Neural cell (in vitro differentiated cells): Measurements from ENCODE around the gene PAPPA2. TPM values are rescaled to one million over a fixed set of nuclear protein-coding genes. Genes with fewer than 3 reads are reported as not detected.

ENCODE experiments used
- H2AFZ ChIP-seq: fragments of 200-600, 300-800 bp; sonication (generic), shearing (Covaris generic); 2 replicates; pipeline ENCODE4 v1.6.0; 2014; ENCODE audit warnings: low read depth, mild to moderate bottlenecking, antibody characterized with exemption, low read length, moderate library complexity
- H3F3A ChIP-seq: fragments of 200-600 bp; shearing (Covaris generic); 2 replicates; pipeline ENCODE4 v1.6.1; 2016; ENCODE audit warnings: mild to moderate bottlenecking, moderate library complexity, mixed read lengths, antibody characterized with exemption, low read length; ENCODE audit not compliant: insufficient read depth, poor library complexity, severe bottlenecking
- H3K27ac ChIP-seq: fragments of 200-600, 300-800 bp; sonication (generic), shearing (Covaris generic); 2 replicates; pipeline ENCODE4 v1.5.1; 2014; ENCODE audit warnings: mild to moderate bottlenecking, low read length, moderate library complexity
- H3K27me3 ChIP-seq: fragments of 300-800, 200-600 bp; sonication (generic), shearing (Covaris generic); 2 replicates; pipeline ENCODE4 v1.6.0; 2014; ENCODE audit warnings: mild to moderate bottlenecking, low read depth, low read length, moderate library complexity; ENCODE audit not compliant: insufficient read depth
- H3K36me3 ChIP-seq: fragments of 300-800, 200-600 bp; sonication (generic), shearing (Covaris generic); 2 replicates; pipeline ENCODE4 v1.5.1; 2014; ENCODE audit warnings: mild to moderate bottlenecking, antibody characterized with exemption, low read length, moderate library complexity; ENCODE audit not compliant: insufficient read depth
- H3K4me2 ChIP-seq: fragments of 300-800, 200-600 bp; sonication (generic), shearing (Covaris generic); 2 replicates; pipeline ENCODE4 v1.6.0; 2014; ENCODE audit warnings: mild to moderate bottlenecking, low read length
- H3K4me3 ChIP-seq: fragments of 300-800, 200-600 bp; sonication (generic), shearing (Covaris generic); 2 replicates; pipeline ENCODE4 v1.5.1; 2014; ENCODE audit warnings: mild to moderate bottlenecking, low read length, moderate library complexity
- H3K79me2 ChIP-seq: fragments of 200-600 bp; shearing (Covaris generic); replicated peaks from 2 replicates; pipeline ENCODE4 v1.6.0; 2014; ENCODE audit warnings: mild to moderate bottlenecking, low read length, moderate library complexity; ENCODE audit not compliant: insufficient read depth
- H3K9ac ChIP-seq: fragments of 300-800, 200-600 bp; sonication (generic), shearing (Covaris generic); 2 replicates; pipeline ENCODE4 v1.6.1; 2016; ENCODE audit warnings: mild to moderate bottlenecking, low read length, mixed read lengths
- H3K9me2 ChIP-seq: fragments of 200-600 bp; shearing (Covaris generic); 2 replicates; pipeline ENCODE4 v1.6.1; 2016; ENCODE audit warnings: mild to moderate bottlenecking, low read length, mixed read lengths; ENCODE audit not compliant: insufficient read depth
- H3K9me3 ChIP-seq: fragments of 200-600, 300-800 bp; sonication (generic), shearing (Covaris generic); 2 replicates; pipeline ENCODE4 v1.6.1; 2016; ENCODE audit warnings: mild to moderate bottlenecking, mixed run types, low read length, moderate library complexity, mixed read lengths
- H4K20me1 ChIP-seq: fragments of 200-600 bp; shearing (Covaris generic); 2 replicates; pipeline ENCODE4 v1.6.1; 2016; ENCODE audit warnings: mild to moderate bottlenecking, mixed run types; ENCODE audit not compliant: insufficient read depth
- CTCF ChIP-seq: fragments of 450-650 bp; IDR thresholded peaks from 2 replicates; pipeline ENCODE4 v1.5.1; 2014; ENCODE audit warnings: antibody characterized with exemption, mild to moderate bottlenecking, moderate library complexity; ENCODE audit not compliant: poor library complexity, severe bottlenecking
- EP300 ChIP-seq: fragments of 450-650 bp; conservative IDR thresholded peaks from 2 replicates; pipeline ENCODE4 v1.6.1; 2014; ENCODE audit warnings: antibody characterized with exemption, mild to moderate bottlenecking, moderate library complexity; ENCODE audit not compliant: poor library complexity, severe bottlenecking
- EZH2 ChIP-seq: fragments of 200-600, 300-800 bp; shearing (Covaris generic), sonication (generic); IDR thresholded peaks from 2 replicates; pipeline ENCODE4 v1.6.1; 2014; ENCODE audit warnings: antibody characterized with exemption, low read length, borderline replicate concordance, mild to moderate bottlenecking; ENCODE audit not compliant: insufficient read depth, poor library complexity, severe bottlenecking
- MXI1 ChIP-seq: fragments of 450-650 bp; conservative IDR thresholded peaks from 2 replicates; pipeline ENCODE4 v1.6.1; 2014; ENCODE audit warnings: antibody characterized with exemption, mild to moderate bottlenecking; ENCODE audit not compliant: poor library complexity, severe bottlenecking
- POLR2AphosphoS5 ChIP-seq: IDR thresholded peaks from 2 replicates; pipeline ENCODE4 v1.6.1; 2012
- RAD21 ChIP-seq: fragments of 450-650 bp; conservative IDR thresholded peaks from 2 replicates; pipeline ENCODE4 v1.6.1; 2014; ENCODE audit warnings: antibody characterized with exemption, mild to moderate bottlenecking, moderate library complexity
- REST ChIP-seq: IDR thresholded peaks from 2 replicates; pipeline ENCODE4 v1.6.1; 2012; ENCODE audit warnings: borderline replicate concordance
- SMC3 ChIP-seq: fragments of 450-650 bp; conservative IDR thresholded peaks from 2 replicates; pipeline ENCODE4 v1.6.1; 2014; ENCODE audit warnings: antibody characterized with exemption, mild to moderate bottlenecking, moderate library complexity; ENCODE audit not compliant: poor library complexity
- TAF1 ChIP-seq: IDR thresholded peaks from 2 replicates; pipeline ENCODE4 v1.6.1; 2012; ENCODE audit warnings: low read depth
- polyA plus RNA-seq: library from polyadenylated mRNA; depleted of rRNA; stranded (reverse); fragments of >200 nt; gene quantifications from 2 replicates; pipeline ENCODE4 v1.2.3, GENCODE V29; 2014

The PAPPA2 gene
- polyA plus RNA-seq, 1 donor from 2014 or later = 0.59 TPM

- H3K79me2 ChIP-seq = no peaks in the 10 kb centered on the region
- H3K9ac ChIP-seq = no peak overlapping the region
- TF ChIP-seq POLR2AphosphoS5 = no peak
- no peak for TF ChIP-seq TAF1
- TF ChIP-seq MXI1 = no peak
- TF ChIP-seq RAD21 = no peak
- TF ChIP-seq CTCF = no peak
- no peak for TF ChIP-seq REST
- no peak for TF ChIP-seq SMC3
- TF ChIP-seq EZH2 = no peak
- no peak for TF ChIP-seq EP300
- H3K27me3 ChIP-seq = no peaks in the 10 kb centered on the region
- H3K4me2 ChIP-seq = no peak overlapping the region
- no peak overlapping the region for H3K27ac ChIP-seq
- H2AFZ ChIP-seq = no peak overlapping the region
- no peaks in the 10 kb centered on the region for H3K9me2 ChIP-seq
- no peaks in the 10 kb centered on the region for H3K9me3 ChIP-seq
- no peaks in the 10 kb centered on the region for H3K36me3 ChIP-seq
- no peak overlapping the region for H3K4me3 ChIP-seq
- H3F3A ChIP-seq = no peaks in the 10 kb centered on the region
- no peaks in the 10 kb centered on the region for H4K20me1 ChIP-seq
Measured at GRCh38 chr1:176604461-176604860, 141.5 kb downstream of the PAPPA2 start.

- no peak overlapping the region for H3K9ac ChIP-seq
- no peak overlapping the region for H3K4me2 ChIP-seq
- H3K79me2 ChIP-seq = no peaks in the 10 kb centered on the region
- TF ChIP-seq EP300 (no peak), CTCF (no peak), REST (no peak), RAD21 (no peak), TAF1 (no peak), MXI1 (no peak), SMC3 (no peak), POLR2AphosphoS5 (no peak), EZH2 (no peak)
- no peak overlapping the region for H3K27ac ChIP-seq
- H4K20me1 ChIP-seq = no peaks in the 10 kb centered on the region
- H3K27me3 ChIP-seq = no peaks in the 10 kb centered on the region
- no peaks in the 10 kb centered on the region for H3K9me2 ChIP-seq
- no peak overlapping the region for H3K4me3 ChIP-seq
- no peaks in the 10 kb centered on the region for H3K36me3 ChIP-seq
- no peaks in the 10 kb centered on the region for H3K9me3 ChIP-seq
- H3F3A ChIP-seq = no peaks in the 10 kb centered on the region
- no peak overlapping the region for H2AFZ ChIP-seq
Measured at GRCh38 chr1:176605176-176605575, 142.2 kb downstream of the PAPPA2 start.
